HUES6 (cell line): ENCODE measurements around the gene APOD.
"Not testable (repeated sequence)": the region's sequence is repeated elsewhere in the genome, so short reads cannot be mapped to it uniquely, and the experiment has no call there.

Experiments used
- H3K27ac ChIP-seq: 2 replicates; pipeline ENCODE4 v1.7.0; 2013; ENCODE audit warnings: low read depth, mild to moderate bottlenecking, low read length, inconsistent platforms
- H3K27me3 ChIP-seq: 2 replicates; pipeline ENCODE4 v1.6.1; 2013; ENCODE audit warnings: low read length; ENCODE audit not compliant: control insufficient read depth, insufficient read depth
- H3K36me3 ChIP-seq: 2 replicates; pipeline ENCODE4 v1.6.1; 2013; ENCODE audit warnings: low read length; ENCODE audit not compliant: control insufficient read depth, insufficient read depth
- H3K4me1 ChIP-seq: 2 replicates; pipeline ENCODE4 v1.6.1; 2013; ENCODE audit warnings: low read length; ENCODE audit not compliant: control insufficient read depth, insufficient read depth
- H3K4me3 ChIP-seq: 2 replicates; pipeline ENCODE4 v1.5.1; 2013; ENCODE audit warnings: low read depth, low read length
- H3K9ac ChIP-seq: one replicate; pipeline ENCODE4 v1.6.1; 2013; ENCODE audit warnings: mild to moderate bottlenecking, low read length
- H3K9me3 ChIP-seq: 2 replicates; pipeline ENCODE4 v1.6.1; 2013; ENCODE audit warnings: low read depth, low read length; ENCODE audit not compliant: control insufficient read depth, insufficient read depth

The APOD gene

GRCh38 chr3:195624603-195625560 lies 41.1 kb upstream of the APOD start:
- H3K4me3 ChIP-seq, H3K27ac ChIP-seq, H3K36me3 ChIP-seq, H3K27me3 ChIP-seq, H3K4me1 ChIP-seq, H3K9me3 ChIP-seq, H3K9ac ChIP-seq: not testable (repeated sequence)

- not testable (repeated sequence) for H3K9ac ChIP-seq, H3K27me3 ChIP-seq, H3K9me3 ChIP-seq, H3K4me1 ChIP-seq, H3K27ac ChIP-seq, H3K4me3 ChIP-seq, H3K36me3 ChIP-seq
Measured at GRCh38 chr3:195624171-195624570, 40.4 kb upstream of the APOD start.

- H3K27ac ChIP-seq, H3K4me3 ChIP-seq, H3K9ac ChIP-seq, H3K36me3 ChIP-seq, H3K4me1 ChIP-seq, H3K27me3 ChIP-seq, H3K9me3 ChIP-seq: not testable (repeated sequence)
Measured at GRCh38 chr3:195623217-195623965, 39.7 kb upstream of the APOD start.

GRCh38 chr3:195622523-195623170 lies 38.9 kb upstream of the APOD start:
- H3K27ac ChIP-seq, H3K27me3 ChIP-seq, H3K9ac ChIP-seq, H3K4me1 ChIP-seq, H3K9me3 ChIP-seq, H3K36me3 ChIP-seq, H3K4me3 ChIP-seq: not testable (repeated sequence)

GRCh38 chr3:195622012-195622411 lies 38.3 kb upstream of the APOD start:
- H3K27ac ChIP-seq, H3K4me1 ChIP-seq, H3K4me3 ChIP-seq, H3K27me3 ChIP-seq, H3K9ac ChIP-seq, H3K36me3 ChIP-seq, H3K9me3 ChIP-seq: not testable (repeated sequence)

- H3K27ac ChIP-seq, H3K9me3 ChIP-seq, H3K27me3 ChIP-seq, H3K36me3 ChIP-seq, H3K9ac ChIP-seq, H3K4me3 ChIP-seq, H3K4me1 ChIP-seq: not testable (repeated sequence)
Measured at GRCh38 chr3:195621095-195621494, 37.4 kb upstream of the APOD start.

- not testable (repeated sequence) for H3K36me3 ChIP-seq, H3K27ac ChIP-seq
Measured at GRCh38 chr3:195620476-195620875, 36.7 kb upstream of the APOD start.

GRCh38 chr3:195619591-195620369 lies 36.0 kb upstream of the APOD start:
- H3K4me1 ChIP-seq, H3K9me3 ChIP-seq, H3K27me3 ChIP-seq, H3K4me3 ChIP-seq, H3K27ac ChIP-seq, H3K9ac ChIP-seq, H3K36me3 ChIP-seq: not testable (repeated sequence)

More at GRCh38 chr3:195620476-195620875, 36.7 kb upstream of the APOD start:
- not testable (repeated sequence) for H3K4me1 ChIP-seq, H3K9me3 ChIP-seq, H3K9ac ChIP-seq, H3K27me3 ChIP-seq, H3K4me3 ChIP-seq

GRCh38 chr3:195617784-195618659 lies 34.3 kb upstream of the APOD start:
- H3K9me3 ChIP-seq, H3K9ac ChIP-seq, H3K27me3 ChIP-seq, H3K27ac ChIP-seq, H3K4me1 ChIP-seq, H3K4me3 ChIP-seq, H3K36me3 ChIP-seq: not testable (repeated sequence)

GRCh38 chr3:195617134-195617533 lies 33.4 kb upstream of the APOD start:
- not testable (repeated sequence) for H3K36me3 ChIP-seq, H3K27me3 ChIP-seq, H3K4me3 ChIP-seq, H3K4me1 ChIP-seq, H3K9me3 ChIP-seq, H3K9ac ChIP-seq, H3K27ac ChIP-seq
